ENCODE data around the gene ANKMY1.

DNA sequence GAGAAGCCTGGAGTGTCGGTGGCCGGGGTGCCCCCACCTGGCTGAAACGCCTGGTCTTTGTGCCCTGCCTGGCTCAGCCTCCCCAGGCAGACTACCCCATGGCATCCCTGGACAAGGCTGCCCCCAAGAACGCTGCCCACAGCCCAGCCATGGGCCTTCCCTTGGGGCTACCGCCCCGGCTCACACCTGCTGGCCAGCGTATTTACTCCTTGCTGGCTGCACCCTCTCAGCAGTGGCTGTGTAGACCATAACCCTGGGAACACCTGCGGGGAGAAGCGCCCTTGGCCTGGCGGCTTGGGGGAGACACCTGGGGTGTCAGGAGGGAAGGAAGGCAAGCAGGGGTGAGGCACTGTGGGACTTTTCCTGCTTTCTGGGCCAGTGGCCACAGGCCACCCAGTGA lies 46.1 kb upstream of the ANKMY1 start:
- TF ChIP-seq, protein P1, sequence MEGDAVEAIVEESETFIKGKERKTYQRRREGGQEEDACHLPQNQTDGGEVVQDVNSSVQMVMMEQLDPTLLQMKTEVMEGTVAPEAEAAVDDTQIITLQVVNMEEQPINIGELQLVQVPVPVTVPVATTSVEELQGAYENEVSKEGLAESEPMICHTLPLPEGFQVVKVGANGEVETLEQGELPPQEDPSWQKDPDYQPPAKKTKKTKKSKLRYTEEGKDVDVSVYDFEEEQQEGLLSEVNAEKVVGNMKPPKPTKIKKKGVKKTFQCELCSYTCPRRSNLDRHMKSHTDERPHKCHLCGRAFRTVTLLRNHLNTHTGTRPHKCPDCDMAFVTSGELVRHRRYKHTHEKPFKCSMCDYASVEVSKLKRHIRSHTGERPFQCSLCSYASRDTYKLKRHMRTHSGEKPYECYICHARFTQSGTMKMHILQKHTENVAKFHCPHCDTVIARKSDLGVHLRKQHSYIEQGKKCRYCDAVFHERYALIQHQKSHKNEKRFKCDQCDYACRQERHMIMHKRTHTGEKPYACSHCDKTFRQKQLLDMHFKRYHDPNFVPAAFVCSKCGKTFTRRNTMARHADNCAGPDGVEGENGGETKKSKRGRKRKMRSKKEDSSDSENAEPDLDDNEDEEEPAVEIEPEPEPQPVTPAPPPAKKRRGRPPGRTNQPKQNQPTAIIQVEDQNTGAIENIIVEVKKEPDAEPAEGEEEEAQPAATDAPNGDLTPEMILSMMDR (IDR thresholded peaks at IDR 0.05): no peak
- no peak for TF ChIP-seq POLR2A (IDR thresholded peaks at IDR 0.05)

Measured in testis (tissue), 2 donors.